ENCODE results near the gene COMMD7. TPM values are rescaled to one million over a fixed set of nuclear protein-coding genes. Genes with fewer than 3 reads are reported as not detected.
A peak's percentile ranks its signal among the peaks of the same experiment; 100 is the strongest.

COMMD7 gene
- total RNA-seq, 1 experiment from 2014 or later: 66.1 TPM

DNA sequence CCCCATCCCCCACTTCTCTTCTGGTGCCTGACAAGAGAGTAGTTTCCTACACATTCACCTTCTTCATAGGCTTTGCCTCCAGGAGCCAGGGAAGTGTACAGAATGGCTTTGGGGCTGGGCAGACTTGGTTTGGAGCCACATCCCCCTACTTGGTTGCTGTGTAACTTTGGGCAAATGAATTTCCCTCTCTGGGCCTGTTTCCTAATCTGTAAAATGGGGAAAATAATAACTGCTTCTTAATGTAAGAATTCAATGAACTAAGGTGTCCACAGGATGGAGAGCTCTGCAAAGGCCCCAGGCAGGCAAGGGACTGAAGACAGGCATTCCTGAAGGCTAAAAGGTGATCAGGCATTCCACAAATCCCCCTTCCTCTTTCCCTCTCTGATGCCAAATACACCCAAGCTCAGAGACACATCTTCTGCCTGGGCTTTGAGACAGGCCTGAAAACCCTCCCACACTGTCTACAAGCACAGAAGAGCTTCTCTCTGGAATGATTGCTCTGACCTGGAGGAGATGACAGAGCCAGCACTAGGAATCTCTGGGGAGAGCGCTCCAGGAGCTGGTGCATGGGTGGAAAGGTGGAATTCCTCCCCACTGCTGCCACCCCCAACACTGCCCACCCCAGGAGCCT, 62.6 kb downstream of the COMMD7 start:
- H2BK12ac ChIP-seq (ENCODE audit: insufficient read length, low read depth, low read length): no peak overlapping the region
- H3K18ac ChIP-seq (ENCODE audit: insufficient read length, low read depth, low read length): no peak overlapping the region
- Mint-ChIP-seq H3K9me3 (no peaks in the 10 kb centered on the region; a peak in 1 of 5 replicates), H3K4me1 (peaks cover 48 to 51% of the 10 kb centered on the region in 2 experiments), H3K36me3 (ENCODE audit: insufficient read depth in 1 of 3, low read depth in 3 of 3) (peaks cover 0 to 8% (median 2%) of the 10 kb centered on the region in 3 experiments; a peak in 2 of 7 replicates), H3K4me3 (no peak overlapping the region; a peak in 1 of 5 replicates), H3K27me3 (ENCODE audit: low read depth) (no peaks in the 10 kb centered on the region), H3K27ac (peak overlapping the region; percentile 83 to 88 (median 87); a peak in 6 of 7 replicates)
- H2AK5ac ChIP-seq (ENCODE audit: insufficient read length, low read length): no peak overlapping the region
- H3K27me3 ChIP-seq (ENCODE audit: insufficient read depth, low read length): no peaks in the 10 kb centered on the region
- H4K8ac ChIP-seq (replicated peaks; ENCODE audit: insufficient read length, low read depth, low read length): no peak overlapping the region
- no peaks in the 10 kb centered on the region for H4K20me1 ChIP-seq (ENCODE audit: control insufficient read depth, insufficient read depth, insufficient read length)
- no peaks in the 10 kb centered on the region for H3K9me3 ChIP-seq (ENCODE audit: control insufficient read depth, low read depth, low read length)
- no peak overlapping the region for H3K56ac ChIP-seq (ENCODE audit: insufficient read length, low read depth, low read length)
- H3K14ac ChIP-seq (ENCODE audit: insufficient read depth, low read length): no peak overlapping the region
- no peak for DNase-seq
- H3K9ac ChIP-seq (ENCODE audit: extremely low read depth, insufficient read length, low read length): no peak overlapping the region
- H4K91ac ChIP-seq (ENCODE audit: insufficient read length, low read depth, low read length): no peak overlapping the region
- no peak overlapping the region for H3K4ac ChIP-seq (ENCODE audit: low read depth, low read length)
- H3K79me1 ChIP-seq (ENCODE audit: insufficient read depth, low read depth, low read length, poor library complexity, severe bottlenecking): no peaks in the 10 kb centered on the region
- no peak overlapping the region for H2BK5ac ChIP-seq (ENCODE audit: insufficient read length, low read length)
- no peaks in the 10 kb centered on the region for H3K79me2 ChIP-seq (ENCODE audit: insufficient read depth, low read length)
- no peak overlapping the region for H2BK20ac ChIP-seq (ENCODE audit: low read depth, low read length, poor library complexity, severe bottlenecking)
- peaks cover 2% of the 10 kb centered on the region; the same call in 1 of the 2 replicates for H3K4me1 ChIP-seq (ENCODE audit: insufficient read depth, low read length)
- H3T11ph ChIP-seq (ENCODE audit: low read length): no peak overlapping the region
- no peak overlapping the region for H3K27ac ChIP-seq (ENCODE audit: insufficient read length, low read depth, low read length)
- H3K23ac ChIP-seq (ENCODE audit: insufficient read length, low read depth, low read length): no peak overlapping the region
- H4K5ac ChIP-seq (ENCODE audit: insufficient read length, low read depth, low read length): no peak overlapping the region
- H2BK15ac ChIP-seq (ENCODE audit: low read depth, low read length): no peak overlapping the region
- no CpG with 5 or more reads among the region's 1 CpG for WGBS (ENCODE audit: extremely low coverage, insufficient read length, low lambda C conversion rate)
- no peak overlapping the region for H3K4me2 ChIP-seq (ENCODE audit: insufficient read depth, insufficient read length, low read length)
- H2BK120ac ChIP-seq (ENCODE audit: low read depth, low read length, poor library complexity, severe bottlenecking): no peak overlapping the region
- TF ChIP-seq CTCF (conservative IDR thresholded peaks at IDR 0.05): no peak
- no peaks in the 10 kb centered on the region for H3K23me2 ChIP-seq (ENCODE audit: insufficient read length, low read depth, low read length, poor library complexity, severe bottlenecking)
- no peak overlapping the region for H2AFZ ChIP-seq (ENCODE audit: low read length)
